ENCODE data around the gene POFUT1.
"Not testable (repeated sequence)": the region's sequence is repeated elsewhere in the genome, so short reads cannot be mapped to it uniquely, and the experiment has no call there.

Gene POFUT1

GRCh38 chr20:32193996-32194395, 13.7 kb upstream of the POFUT1 start:
- Mint-ChIP-seq H3K9me3 (no peaks in the 10 kb centered on the region), H3K4me3 (no peak overlapping the region), H3K4me1 (ENCODE audit: low read depth) (peaks cover 86% of the 10 kb centered on the region), H3K27ac (peak overlapping the region; percentile 86), H3K36me3 (ENCODE audit: low read depth) (peaks cover 88% of the 10 kb centered on the region), H3K27me3 (no peaks in the 10 kb centered on the region)
- peak; percentile 16 for DNase-seq

GRCh38 chr20:32195581-32195980, 12.1 kb upstream of the POFUT1 start:
- H3K9me3 Mint-ChIP-seq: no peaks in the 10 kb centered on the region
- no peak for DNase-seq
- H3K36me3 Mint-ChIP-seq (ENCODE audit: low read depth): peaks cover 99% of the 10 kb centered on the region
- H3K27me3 Mint-ChIP-seq: no peaks in the 10 kb centered on the region
- H3K4me1 Mint-ChIP-seq (ENCODE audit: low read depth): peaks cover 91% of the 10 kb centered on the region
- peak overlapping the region; percentile 82 for H3K27ac Mint-ChIP-seq
- no peak overlapping the region for H3K4me3 Mint-ChIP-seq

GRCh38 chr20:32196613-32197012, 11.1 kb upstream of the POFUT1 start:
- not testable (repeated sequence) for DNase-seq, H3K27me3 Mint-ChIP-seq, H3K9me3 Mint-ChIP-seq, H3K4me3 Mint-ChIP-seq
- H3K36me3 Mint-ChIP-seq (ENCODE audit: low read depth): peaks cover 99% of the 10 kb centered on the region
- peak overlapping the region; percentile 82 for H3K27ac Mint-ChIP-seq
- H3K4me1 Mint-ChIP-seq (ENCODE audit: low read depth): peaks cover 90% of the 10 kb centered on the region

GRCh38 chr20:32197136-32197535, 10.5 kb upstream of the POFUT1 start:
- peak overlapping the region; percentile 22 for H3K27ac Mint-ChIP-seq
- peaks cover 90% of the 10 kb centered on the region for H3K4me1 Mint-ChIP-seq (ENCODE audit: low read depth)
- H3K36me3 Mint-ChIP-seq (ENCODE audit: low read depth): peaks cover 99% of the 10 kb centered on the region
- H3K27me3 Mint-ChIP-seq, DNase-seq, H3K9me3 Mint-ChIP-seq, H3K4me3 Mint-ChIP-seq: not testable (repeated sequence)

GRCh38 chr20:32199006-32199405, 8.7 kb upstream of the POFUT1 start:
- peak overlapping the region; percentile 61 for H3K4me3 Mint-ChIP-seq
- no peaks in the 10 kb centered on the region for H3K9me3 Mint-ChIP-seq
- H3K36me3 Mint-ChIP-seq (ENCODE audit: low read depth): peaks cover 99% of the 10 kb centered on the region
- DNase-seq: no peak
- H3K27me3 Mint-ChIP-seq: no peaks in the 10 kb centered on the region
- H3K27ac Mint-ChIP-seq: peak overlapping the region; percentile 96
- peaks cover 90% of the 10 kb centered on the region for H3K4me1 Mint-ChIP-seq (ENCODE audit: low read depth)

- H3K27ac Mint-ChIP-seq: peak overlapping the region; percentile 96
These were observed 6.2 kb upstream of the POFUT1 start for GRCh38 chr20:32201296-32201976.

GRCh38 chr20:32201977-32202363, 5.7 kb upstream of the POFUT1 start:
- Mint-ChIP-seq H3K4me1 (ENCODE audit: low read depth) (peaks cover 84% of the 10 kb centered on the region), H3K36me3 (ENCODE audit: low read depth) (peaks cover 98% of the 10 kb centered on the region), H3K9me3 (no peaks in the 10 kb centered on the region), H3K4me3 (peak overlapping the region; percentile 92), H3K27ac (peak overlapping the region; percentile 96), H3K27me3 (no peaks in the 10 kb centered on the region)
- no peak for DNase-seq

More at GRCh38 chr20:32201296-32201976, 6.2 kb upstream of the POFUT1 start:
- H3K4me3 Mint-ChIP-seq: peak overlapping the region; percentile 61
- H3K4me1 Mint-ChIP-seq (ENCODE audit: low read depth): peaks cover 88% of the 10 kb centered on the region
- no peaks in the 10 kb centered on the region for H3K27me3 Mint-ChIP-seq
- DNase-seq: no peak
- H3K9me3 Mint-ChIP-seq: no peaks in the 10 kb centered on the region
- peaks cover 98% of the 10 kb centered on the region for H3K36me3 Mint-ChIP-seq (ENCODE audit: low read depth)

- H3K27ac Mint-ChIP-seq: peak overlapping the region; percentile 96
- H3K4me1 Mint-ChIP-seq (ENCODE audit: low read depth): peaks cover 72% of the 10 kb centered on the region
- H3K36me3 Mint-ChIP-seq (ENCODE audit: low read depth): peaks cover 94% of the 10 kb centered on the region
- no peak for DNase-seq
- no peaks in the 10 kb centered on the region for H3K9me3 Mint-ChIP-seq
- no peaks in the 10 kb centered on the region for H3K27me3 Mint-ChIP-seq
- H3K4me3 Mint-ChIP-seq: peak overlapping the region; percentile 92
These were observed 4.1 kb upstream of the POFUT1 start for GRCh38 chr20:32203356-32204204.

GRCh38 chr20:32204205-32205109, 3.2 kb upstream of the POFUT1 start:
- peak; percentile 79 for DNase-seq
- no peaks in the 10 kb centered on the region for H3K27me3 Mint-ChIP-seq
- H3K9me3 Mint-ChIP-seq: no peaks in the 10 kb centered on the region
- peaks cover 72% of the 10 kb centered on the region for H3K4me1 Mint-ChIP-seq (ENCODE audit: low read depth)
- H3K27ac Mint-ChIP-seq: peak overlapping the region; percentile 96
- peaks cover 94% of the 10 kb centered on the region for H3K36me3 Mint-ChIP-seq (ENCODE audit: low read depth)
- H3K4me3 Mint-ChIP-seq: peak overlapping the region; percentile 92

- Mint-ChIP-seq H3K27me3 (no peaks in the 10 kb centered on the region), H3K4me1 (ENCODE audit: low read depth) (peaks cover 73% of the 10 kb centered on the region), H3K9me3 (no peaks in the 10 kb centered on the region), H3K27ac (peak overlapping the region; percentile 96), H3K4me3 (peak overlapping the region; percentile 92), H3K36me3 (ENCODE audit: low read depth) (peaks cover 94% of the 10 kb centered on the region)
- no peak for DNase-seq
These were observed 2.4 kb upstream of the POFUT1 start for GRCh38 chr20:32205110-32205842.

- peaks cover 74% of the 10 kb centered on the region for H3K4me1 Mint-ChIP-seq (ENCODE audit: low read depth)
- peak overlapping the region; percentile 92 for H3K4me3 Mint-ChIP-seq
- peak; percentile 58 for DNase-seq
- peak overlapping the region; percentile 96 for H3K27ac Mint-ChIP-seq
- peaks cover 94% of the 10 kb centered on the region for H3K36me3 Mint-ChIP-seq (ENCODE audit: low read depth)
- H3K9me3 Mint-ChIP-seq: no peaks in the 10 kb centered on the region
- no peaks in the 10 kb centered on the region for H3K27me3 Mint-ChIP-seq
These were observed 1.6 kb upstream of the POFUT1 start for GRCh38 chr20:32205843-32206759.

- H3K27ac Mint-ChIP-seq: peak overlapping the region; percentile 96
- H3K9me3 Mint-ChIP-seq: no peaks in the 10 kb centered on the region
- H3K4me3 Mint-ChIP-seq: peak overlapping the region; percentile 92
- peaks cover 94% of the 10 kb centered on the region for H3K36me3 Mint-ChIP-seq (ENCODE audit: low read depth)
- H3K4me1 Mint-ChIP-seq (ENCODE audit: low read depth): peaks cover 73% of the 10 kb centered on the region
- H3K27me3 Mint-ChIP-seq: no peaks in the 10 kb centered on the region
- no peak for DNase-seq
These were observed 687 bp upstream of the POFUT1 start for GRCh38 chr20:32206760-32207625.
